HG02840 (cell line): ENCODE data around the gene GNA14.

Experiments used
- ATAC-seq: cut with Tn5 transposase; IDR thresholded peaks from one replicate; pipeline ENCODE4 v1.9.1; 2021; ENCODE audit warnings: mild to moderate bottlenecking, moderate library complexity, moderate number of reproducible peaks; ENCODE audit not compliant: unreplicated experiment, low FRiP score

Gene GNA14

GRCh38 chr9:77544546-77544945 is 103.6 kb downstream of the GNA14 start:
- ATAC-seq, result no peak

GRCh38 chr9:77543131-77543822 is 104.8 kb downstream of the GNA14 start:
- ATAC-seq, result no peak

DNA sequence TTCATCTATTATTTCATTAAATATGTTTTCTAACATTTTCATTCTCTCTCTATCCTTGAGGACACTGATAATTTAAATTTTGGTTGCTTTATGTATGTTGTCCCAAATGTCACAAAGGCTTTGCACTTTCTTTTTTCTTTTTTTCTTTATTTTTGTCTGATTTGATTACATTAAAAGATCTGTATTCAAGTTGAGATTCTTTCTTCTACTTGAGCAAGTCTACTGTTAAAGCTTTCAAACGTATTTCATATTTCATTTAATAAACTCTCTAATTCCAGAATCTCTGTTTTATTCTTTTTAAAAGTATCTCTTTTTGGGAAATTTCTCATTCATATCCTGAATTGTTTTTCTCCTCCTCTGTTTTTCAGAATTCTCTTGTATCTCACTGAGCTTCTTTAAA is 106.5 kb downstream of the GNA14 start:
- no peak for ATAC-seq

DNA sequence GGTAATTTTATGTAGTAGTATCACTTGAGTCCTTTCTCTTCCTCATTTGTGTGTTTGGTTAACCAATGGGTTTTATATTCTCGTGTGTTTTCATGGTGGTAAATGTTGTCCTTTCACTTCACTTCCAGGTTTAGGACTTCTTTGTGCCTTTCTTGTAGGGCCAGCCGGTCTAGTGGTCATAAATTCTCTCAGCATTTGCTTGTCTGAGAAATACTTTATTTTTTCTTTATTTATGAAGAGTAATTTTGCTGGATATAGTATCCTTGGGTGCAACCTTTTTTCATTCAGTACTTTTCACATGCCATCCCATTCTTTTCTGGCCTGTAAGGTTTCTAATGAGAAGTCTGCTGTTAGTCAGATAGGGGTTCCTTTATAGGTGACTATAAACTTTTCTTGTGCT is 107.1 kb downstream of the GNA14 start:
- ATAC-seq, result no peak

GRCh38 chr9:77534376-77535057 is 113.6 kb downstream of the GNA14 start:
- ATAC-seq, result no peak

- no peak for ATAC-seq
Measured at GRCh38 chr9:77533671-77534070, 114.5 kb downstream of the GNA14 start.

DNA sequence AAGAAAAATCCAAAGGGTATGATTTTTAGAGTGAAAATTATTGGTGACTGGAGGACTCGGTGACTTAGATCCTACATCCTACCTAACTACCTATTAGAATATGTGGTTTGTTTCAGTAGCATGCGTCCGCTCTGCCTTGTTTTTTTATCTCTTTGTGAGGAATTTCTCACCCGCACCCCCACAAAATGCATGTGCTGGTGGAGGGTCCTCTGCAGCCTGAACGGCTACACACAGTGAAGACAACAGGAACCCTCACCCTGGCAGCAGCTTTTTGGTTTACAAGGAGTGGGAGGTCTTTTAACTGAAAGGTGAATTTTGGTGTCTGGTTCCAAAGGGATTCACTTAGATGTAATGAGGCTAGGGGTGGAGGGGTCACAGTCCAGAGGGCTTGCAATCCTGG is 115.5 kb downstream of the GNA14 start:
- ATAC-seq, result no peak

DNA sequence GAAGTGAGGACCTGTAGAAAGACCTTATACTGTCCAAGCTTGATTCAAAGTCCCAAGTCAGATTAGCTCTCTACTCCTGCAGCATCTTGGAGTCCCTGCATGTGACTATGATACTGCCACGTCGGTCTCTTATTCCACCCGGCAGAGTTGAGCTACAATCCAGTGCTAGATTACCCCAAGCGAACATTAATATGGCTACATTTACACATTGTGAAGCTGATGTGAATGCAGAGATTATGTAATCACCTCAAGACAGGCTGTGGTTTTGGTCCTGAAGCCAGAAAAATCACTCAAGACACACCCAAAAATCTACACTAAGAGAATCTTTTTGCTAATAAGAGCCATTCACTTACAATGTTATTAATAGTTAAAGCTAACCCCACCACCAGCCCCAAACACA is 116.7 kb downstream of the GNA14 start:
- ATAC-seq, result no peak

DNA sequence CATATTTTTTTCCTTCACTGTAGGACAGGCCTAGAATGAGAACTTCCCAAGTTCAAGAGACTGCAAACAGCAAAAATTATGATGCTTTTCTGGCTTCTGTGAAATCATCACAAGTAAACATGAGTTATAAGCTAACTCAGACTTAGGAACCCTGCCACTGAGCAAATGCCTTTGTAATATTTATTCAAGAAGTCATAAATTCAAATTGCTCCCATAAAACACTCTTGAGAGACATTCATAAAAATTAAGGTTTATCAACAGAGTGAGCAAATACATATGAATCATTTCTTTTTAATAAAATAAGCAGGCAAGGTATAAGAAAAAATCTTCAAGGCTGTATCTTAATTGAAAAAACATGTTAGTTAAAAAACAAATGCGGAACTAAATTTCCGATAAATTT is 124.2 kb downstream of the GNA14 start:
- ATAC-seq, result no peak

- no peak for ATAC-seq
Measured at GRCh38 chr9:77521091-77521490, 127.0 kb downstream of the GNA14 start.

DNA sequence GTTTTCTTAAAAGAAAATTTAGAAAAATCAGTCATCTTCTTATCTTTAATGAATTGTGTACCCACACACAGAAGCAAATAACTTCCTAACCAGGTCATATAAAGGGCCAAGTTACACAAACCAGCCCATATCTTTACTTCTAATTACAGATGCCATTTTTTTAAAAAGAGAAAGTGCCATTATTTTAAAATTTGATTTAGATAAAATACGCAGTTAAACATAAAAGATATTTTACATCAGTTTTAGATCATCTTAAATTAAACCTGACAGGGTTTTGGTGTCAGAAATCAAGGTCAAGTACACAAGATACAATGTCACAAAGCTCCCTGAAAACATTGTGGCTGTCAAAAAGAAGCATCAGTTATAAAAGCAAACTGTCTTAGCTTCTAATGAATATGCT is 129.4 kb downstream of the GNA14 start:
- no peak for ATAC-seq

GRCh38 chr9:77516781-77517180 is 131.3 kb downstream of the GNA14 start:
- ATAC-seq, result no peak

GRCh38 chr9:77514886-77515711 is 133.0 kb downstream of the GNA14 start:
- ATAC-seq, result no peak

DNA sequence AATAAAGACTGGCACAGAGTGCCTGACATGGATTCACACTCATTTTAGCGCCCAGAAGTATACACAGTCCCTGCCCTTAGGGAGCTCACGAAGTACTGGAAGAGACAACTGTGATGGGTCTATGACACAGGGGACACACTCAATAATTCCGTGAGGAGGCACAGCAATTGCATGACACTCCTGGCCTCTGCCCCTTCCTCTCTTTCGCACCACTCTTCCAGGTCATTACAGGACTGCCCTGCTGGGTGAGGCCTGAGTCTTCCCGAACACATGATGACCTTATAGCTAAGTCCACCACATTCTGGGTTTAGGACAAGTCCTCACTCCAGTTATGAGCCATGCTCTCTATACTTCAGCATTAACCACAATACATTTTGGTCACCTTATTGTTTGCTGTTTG is 134.7 kb downstream of the GNA14 start:
- ATAC-seq, result no peak

GRCh38 chr9:77512876-77513275 is 135.2 kb downstream of the GNA14 start:
- no peak for ATAC-seq

DNA sequence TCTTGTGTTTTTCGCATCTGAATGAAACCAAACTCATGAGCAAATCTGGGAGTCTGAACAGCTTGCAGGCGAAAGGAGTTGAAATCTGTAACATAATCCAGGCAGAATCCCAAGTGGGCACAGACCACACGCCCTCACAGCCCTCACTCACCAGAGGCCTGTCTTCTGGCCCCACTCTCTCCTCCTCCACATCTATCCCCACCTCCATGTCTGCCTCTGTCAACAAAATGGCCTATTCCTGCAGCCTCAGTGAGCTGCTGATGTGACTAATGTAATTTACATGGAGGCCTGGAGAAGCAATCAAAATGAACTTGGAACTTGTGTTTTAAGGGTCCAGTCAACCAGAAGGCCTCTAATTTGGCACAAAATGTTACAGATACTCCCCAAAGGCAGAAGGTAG is 136.6 kb downstream of the GNA14 start:
- ATAC-seq, result no peak

DNA sequence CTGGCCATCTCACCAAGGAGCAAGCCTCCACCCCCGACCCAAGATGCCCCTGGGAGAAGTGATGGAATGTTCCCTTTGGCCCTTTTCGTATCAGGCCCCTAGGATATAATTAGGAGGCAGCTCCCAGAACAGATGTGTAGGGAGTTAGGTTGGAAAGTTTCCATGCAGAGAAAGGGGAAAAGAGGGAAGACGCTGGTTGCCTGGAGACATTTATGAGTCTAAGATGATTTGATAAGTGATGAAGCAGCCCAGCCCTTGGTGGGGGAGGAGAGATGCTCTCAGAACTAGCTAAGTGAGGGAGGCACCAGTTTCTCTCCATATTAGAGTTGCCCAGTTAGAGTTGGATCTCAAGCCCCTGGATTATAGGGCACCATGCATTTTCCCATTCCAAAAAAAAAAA is 137.5 kb downstream of the GNA14 start:
- ATAC-seq, result no peak

- no peak for ATAC-seq
Measured at GRCh38 chr9:77508396-77508795, 139.7 kb downstream of the GNA14 start.

- ATAC-seq, result no peak
Measured at GRCh38 chr9:77507212-77507961, 140.7 kb downstream of the GNA14 start.

DNA sequence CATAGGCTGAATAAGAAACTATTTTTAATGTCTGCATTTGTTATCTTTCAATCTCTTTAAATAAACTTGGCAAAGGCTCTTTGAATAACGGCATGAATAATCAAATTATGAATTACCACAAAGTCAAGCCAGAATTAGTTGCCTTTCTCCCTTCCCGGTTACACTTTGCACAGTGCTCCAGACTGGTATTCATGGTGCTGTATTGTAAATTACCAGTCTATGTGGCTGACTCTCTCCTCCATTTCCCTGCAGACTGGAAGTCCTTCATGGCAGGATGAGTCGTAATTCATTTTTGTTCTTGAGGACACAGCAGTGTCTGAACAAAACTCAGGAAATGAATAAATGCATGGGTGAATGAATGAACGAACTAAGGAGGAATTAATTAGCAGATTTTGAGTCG is 142.9 kb downstream of the GNA14 start:
- no peak for ATAC-seq

DNA sequence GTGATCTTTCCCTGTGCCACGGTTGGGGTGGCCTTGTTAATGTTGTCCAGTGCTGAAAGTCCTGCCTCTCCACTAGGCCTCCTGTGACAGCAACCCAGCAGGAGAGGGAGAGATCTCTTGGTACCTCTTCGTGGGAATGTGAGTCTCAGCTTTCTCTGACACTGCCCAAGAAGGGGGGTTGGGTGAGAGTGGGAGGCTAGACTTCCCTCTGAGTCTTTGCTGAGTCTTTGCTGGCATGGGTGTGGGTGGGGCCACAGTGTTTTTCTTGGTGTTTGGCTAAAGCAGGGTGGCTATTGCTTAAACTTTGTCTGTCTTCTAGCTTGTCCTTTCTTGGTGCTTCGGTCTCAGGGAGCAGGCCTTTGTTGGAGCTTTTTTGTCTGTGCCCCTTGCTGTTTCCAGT is 145.6 kb downstream of the GNA14 start:
- ATAC-seq, result no peak
